Activated CD8-positive, alpha-beta memory T cell treated with anti-CD3 and anti-CD28 coated beads for 36 hours (primary cell): ENCODE measurements around the gene PCDHB15. TPM values are rescaled to one million over a fixed set of nuclear protein-coding genes. Genes with fewer than 3 reads are reported as not detected.
"Not testable (repeated sequence)": the region's sequence is repeated elsewhere in the genome, so short reads cannot be mapped to it uniquely, and the experiment has no call there.

Source experiments
- CTCF ChIA-PET: fragments of 350-600 bp; sonication (Branson Sonifier 250); formaldehyde crosslinking; loops from one replicate; lab custom pipeline; 2021; ENCODE audit warnings: antibody characterized with exemption; lab: Charles Lee
- POLR2A ChIA-PET: fragments of 350-600 bp; sonication (Branson Sonifier 250); formaldehyde crosslinking; loops from one replicate; lab custom pipeline; 2021; ENCODE audit warnings: antibody characterized with exemption; lab: Charles Lee
- total RNA-seq, 2 experiments: library from RNA; stranded (reverse); gene quantifications; one replicate each; pipeline ENCODE4 v1.2.3, GENCODE V29; 2021

PCDHB15 gene
- total RNA-seq, result not detected

DNA sequence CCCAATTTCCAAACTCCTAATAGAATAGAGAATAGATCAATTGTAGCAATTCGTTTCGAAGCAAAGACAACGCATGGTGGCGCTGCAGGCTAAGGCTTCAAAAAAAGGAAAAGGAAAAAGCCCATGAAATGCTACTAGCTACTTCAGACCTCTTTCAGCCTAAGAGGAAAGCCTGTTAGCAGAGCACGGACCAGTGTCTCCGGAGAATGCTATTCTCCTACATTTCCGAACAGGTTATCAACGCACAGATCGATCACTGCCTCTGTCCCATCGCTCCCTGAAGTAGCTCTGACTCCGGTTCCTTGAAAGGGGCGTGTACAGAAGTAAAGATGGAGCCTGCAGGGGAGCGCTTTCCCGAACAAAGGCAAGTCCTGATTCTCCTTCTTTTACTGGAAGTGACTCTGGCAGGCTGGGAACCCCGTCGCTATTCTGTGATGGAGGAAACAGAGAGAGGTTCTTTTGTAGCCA, at the start of gene PCDHB15:
Gene PCDHB15 (plus strand): TSS at position 146 of the 468 bp plus-strand sequence. CDS start 184 bp downstream, at position 330.
- CTCF ChIA-PET, result interaction anchor here (1.3 kb wide), 1 partner anchor 319 kb away, joined by 5 read pairs; no protein-coding TSS in a partner anchor
- POLR2A ChIA-PET, result no interaction called here

DNA sequence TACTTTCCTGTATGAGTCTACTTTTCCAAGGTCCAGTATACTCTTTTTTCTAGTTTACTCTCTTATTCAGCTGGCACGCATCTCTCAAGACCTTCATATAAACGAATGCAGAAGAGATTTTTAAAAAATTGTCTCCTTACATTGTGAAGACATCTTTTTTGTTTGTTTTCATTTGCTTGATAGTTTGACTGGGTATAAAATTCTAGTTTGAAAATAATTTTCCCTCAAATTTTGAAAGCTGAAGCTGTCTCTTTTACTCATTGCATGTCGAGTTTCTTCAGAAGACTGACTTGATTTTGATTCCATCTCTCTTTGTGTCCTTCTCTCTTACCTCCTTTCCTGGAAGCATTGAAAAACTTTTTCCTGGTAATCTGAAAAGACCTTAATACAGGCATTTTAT, 48.8 kb upstream of the PCDHB15 start:
- POLR2A ChIA-PET, result no interaction called here
- CTCF ChIA-PET, result no interaction called here

DNA sequence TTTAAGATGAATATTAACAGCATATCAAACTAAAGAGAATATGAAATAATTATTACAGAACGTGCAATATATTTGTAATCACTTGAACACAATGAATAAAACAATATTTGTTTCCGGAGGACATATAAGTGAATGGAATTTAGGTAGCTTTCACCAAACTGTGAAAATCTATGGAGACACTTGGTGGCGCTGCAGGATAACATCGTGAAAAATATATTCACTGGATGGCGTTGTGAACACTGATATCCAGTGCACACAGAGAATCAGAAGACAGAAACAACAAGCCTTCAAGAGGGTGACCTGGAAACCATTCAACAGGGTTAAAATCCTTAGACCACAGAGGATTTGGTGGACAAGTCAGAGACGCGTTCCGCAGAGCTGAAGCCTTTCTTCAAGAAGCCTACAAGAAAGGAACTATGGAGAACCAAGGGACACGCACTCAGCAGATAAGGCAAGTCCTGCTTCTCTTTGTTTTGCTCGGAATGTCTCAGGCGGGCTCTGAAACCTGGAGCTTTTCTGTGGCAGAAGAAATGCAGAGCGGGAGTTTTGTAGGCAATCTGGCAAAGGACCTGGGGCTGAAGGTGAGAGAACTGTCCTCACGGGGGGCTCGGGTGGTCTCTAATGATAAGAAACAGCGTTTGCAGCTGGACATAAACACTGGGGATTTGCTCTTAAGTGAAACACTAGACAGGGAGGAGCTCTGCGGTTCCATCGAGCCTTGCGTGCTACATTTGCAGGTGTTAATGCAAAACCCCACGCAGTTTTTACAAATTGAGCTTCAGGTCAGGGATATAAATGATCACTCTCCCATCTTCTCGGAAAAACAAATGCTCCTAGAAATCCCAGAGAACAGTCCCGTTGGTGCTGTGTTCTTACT, 45.6 kb upstream of the PCDHB15 start, which contains the start of gene PCDHB11:
Gene PCDHB11 (plus strand): TSS at position 269 of the 877 bp plus-strand sequence. CDS start 148 bp downstream, at position 417.
- CTCF ChIA-PET, result no interaction called here
- POLR2A ChIA-PET, result no interaction called here

DNA sequence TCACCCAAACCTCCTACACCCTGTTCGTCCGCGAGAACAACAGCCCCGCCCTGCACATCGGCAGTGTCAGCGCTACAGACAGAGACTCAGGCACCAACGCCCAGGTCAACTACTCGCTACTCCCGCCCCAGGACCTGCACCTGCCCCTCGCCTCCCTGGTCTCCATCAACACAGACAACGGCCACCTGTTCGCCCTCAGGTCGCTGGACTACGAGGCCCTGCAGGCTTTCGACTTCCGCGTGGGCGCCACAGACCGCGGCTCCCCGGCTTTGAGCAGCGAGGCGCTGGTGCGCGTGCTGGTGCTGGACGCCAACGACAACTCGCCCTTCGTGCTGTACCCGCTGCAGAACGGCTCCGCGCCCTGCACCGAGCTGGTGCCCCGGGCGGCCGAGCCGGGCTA, 44.1 kb upstream of the PCDHB15 start:
- POLR2A ChIA-PET, CTCF ChIA-PET: not testable (repeated sequence)

DNA sequence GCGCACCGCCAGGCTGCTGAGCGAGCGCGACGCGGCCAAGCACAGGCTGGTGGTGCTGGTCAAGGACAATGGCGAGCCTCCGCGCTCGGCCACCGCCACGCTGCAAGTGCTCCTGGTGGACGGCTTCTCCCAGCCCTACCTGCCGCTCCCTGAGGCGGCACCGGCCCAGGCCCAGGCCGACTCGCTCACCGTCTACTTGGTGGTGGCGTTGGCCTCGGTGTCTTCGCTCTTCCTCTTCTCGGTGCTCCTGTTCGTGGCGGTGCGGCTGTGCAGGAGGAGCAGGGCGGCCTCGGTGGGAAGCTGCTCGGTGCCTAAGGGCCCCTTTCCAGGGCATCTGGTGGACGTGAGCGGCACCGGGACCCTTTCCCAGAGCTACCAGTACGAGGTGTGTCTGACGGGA, 43.5 kb upstream of the PCDHB15 start:
- POLR2A ChIA-PET, result not testable (repeated sequence)
- CTCF ChIA-PET, result interaction anchor here (0.7 kb wide), 1 partner anchor 357 kb away, joined by 3 read pairs; no protein-coding TSS in a partner anchor

DNA sequence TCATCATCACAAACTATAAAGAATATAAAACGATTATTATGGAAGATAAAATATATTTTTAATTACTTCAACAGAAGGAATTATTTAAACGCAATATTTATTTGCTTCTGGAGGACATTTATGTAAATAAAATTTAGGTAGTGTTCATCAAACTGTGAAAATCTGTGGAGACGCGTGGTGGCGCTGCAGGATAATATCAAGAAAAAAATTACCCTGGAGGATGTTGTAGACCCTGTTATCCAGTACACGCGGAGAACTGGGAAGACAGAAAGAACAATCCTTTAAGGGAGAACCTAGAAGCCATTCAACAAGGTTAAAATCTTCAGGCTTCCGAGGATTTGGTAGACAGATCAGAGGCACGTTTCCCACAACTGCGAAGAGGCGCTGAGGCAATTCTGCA, 36.7 kb upstream of the PCDHB15 start, which contains the start of gene PCDHB12:
Gene PCDHB12 (plus strand): TSS at position 242 of the 400 bp plus-strand sequence. CDS start 189 bp downstream, outside the sequence.
- POLR2A ChIA-PET, result no interaction called here
- CTCF ChIA-PET, result interaction anchor here (0.9 to 1.1 kb wide), 2 partner anchors 143 to 349 kb away, joined by 3 to 4 read pairs; no protein-coding TSS in a partner anchor

DNA sequence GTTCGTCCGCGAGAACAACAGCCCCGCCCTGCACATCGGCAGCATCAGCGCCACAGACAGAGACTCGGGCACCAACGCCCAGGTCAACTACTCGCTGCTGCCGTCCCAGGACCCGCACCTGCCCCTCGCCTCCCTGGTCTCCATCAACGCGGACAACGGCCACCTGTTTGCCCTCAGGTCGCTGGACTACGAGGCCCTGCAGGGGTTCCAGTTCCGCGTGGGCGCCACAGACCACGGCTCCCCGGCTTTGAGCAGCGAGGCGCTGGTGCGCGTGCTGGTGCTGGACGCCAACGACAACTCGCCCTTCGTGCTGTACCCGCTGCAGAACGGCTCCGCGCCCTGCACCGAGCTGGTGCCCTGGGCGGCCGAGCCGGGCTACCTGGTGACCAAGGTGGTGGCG, 34.9 kb upstream of the PCDHB15 start:
- CTCF ChIA-PET, result not testable (repeated sequence)

DNA sequence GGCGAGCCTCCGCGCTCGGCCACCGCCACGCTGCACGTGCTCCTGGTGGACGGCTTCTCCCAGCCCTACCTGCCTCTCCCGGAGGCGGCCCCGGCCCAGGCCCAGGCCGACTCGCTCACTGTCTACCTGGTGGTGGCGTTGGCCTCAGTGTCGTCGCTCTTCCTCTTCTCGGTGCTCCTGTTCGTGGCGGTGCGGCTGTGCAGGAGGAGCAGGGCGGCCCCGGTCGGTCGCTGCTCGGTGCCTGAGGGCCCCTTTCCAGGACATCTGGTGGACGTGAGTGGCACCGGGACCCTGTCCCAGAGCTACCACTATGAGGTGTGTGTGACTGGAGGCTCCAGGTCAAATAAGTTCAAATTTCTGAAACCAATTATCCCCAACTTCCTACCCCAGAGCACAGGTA, 34.3 kb upstream of the PCDHB15 start:
- CTCF ChIA-PET, result not testable (repeated sequence)

More for the DNA sequence above, 34.9 kb upstream of the PCDHB15 start:
- POLR2A ChIA-PET, result not testable (repeated sequence)

DNA sequence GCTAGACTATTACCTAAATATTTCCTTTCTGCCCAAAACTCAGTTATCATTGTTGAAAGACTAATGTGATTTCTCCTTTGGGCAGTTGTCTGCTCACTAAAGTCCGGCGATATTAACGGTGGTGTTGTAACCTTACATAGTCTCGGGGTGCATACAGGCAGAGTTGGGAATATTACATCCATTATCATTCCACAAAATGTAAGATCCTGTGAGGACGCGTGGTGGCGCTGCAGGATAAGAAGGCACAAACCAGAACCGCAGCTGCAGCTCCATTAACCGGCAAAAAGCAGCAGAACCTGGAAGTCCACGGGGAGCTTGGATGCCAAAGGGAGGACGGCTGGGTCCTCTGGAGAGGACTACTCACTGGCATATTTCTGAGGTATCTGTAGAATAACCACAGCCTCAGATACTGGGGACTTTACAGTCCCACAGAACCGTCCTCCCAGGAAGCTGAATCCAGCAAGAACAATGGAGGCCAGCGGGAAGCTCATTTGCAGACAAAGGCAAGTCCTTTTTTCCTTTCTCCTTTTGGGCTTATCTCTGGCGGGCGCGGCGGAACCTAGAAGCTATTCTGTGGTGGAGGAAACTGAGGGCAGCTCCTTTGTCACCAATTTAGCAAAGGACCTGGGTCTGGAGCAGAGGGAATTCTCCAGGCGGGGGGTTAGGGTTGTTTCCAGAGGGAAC, 31.4 kb upstream of the PCDHB15 start, which contains the start of gene PCDHB13:
Gene PCDHB13 (plus strand): TSS at position 264 of the 684 bp plus-strand sequence. CDS start 205 bp downstream, at position 469.
- CTCF ChIA-PET, result not testable (repeated sequence)
- POLR2A ChIA-PET, result interaction anchor here (0.7 kb wide), 1 partner anchor 272 kb away, joined by 3 read pairs; no protein-coding TSS in a partner anchor

More for the DNA sequence above, 34.3 kb upstream of the PCDHB15 start:
- POLR2A ChIA-PET, result not testable (repeated sequence)

DNA sequence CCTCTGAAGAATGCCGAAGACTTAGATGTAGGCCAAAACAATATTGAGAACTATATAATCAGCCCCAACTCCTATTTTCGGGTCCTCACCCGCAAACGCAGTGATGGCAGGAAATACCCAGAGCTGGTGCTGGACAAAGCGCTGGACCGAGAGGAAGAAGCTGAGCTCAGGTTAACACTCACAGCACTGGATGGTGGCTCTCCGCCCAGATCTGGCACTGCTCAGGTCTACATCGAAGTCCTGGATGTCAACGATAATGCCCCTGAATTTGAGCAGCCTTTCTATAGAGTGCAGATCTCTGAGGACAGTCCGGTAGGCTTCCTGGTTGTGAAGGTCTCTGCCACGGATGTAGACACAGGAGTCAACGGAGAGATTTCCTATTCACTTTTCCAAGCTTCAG, 30.6 kb upstream of the PCDHB15 start:
- CTCF ChIA-PET, result not testable (repeated sequence)
- POLR2A ChIA-PET, result interaction anchor here (0.7 kb wide), 1 partner anchor 271 kb away, joined by 3 read pairs; no protein-coding TSS in a partner anchor

DNA sequence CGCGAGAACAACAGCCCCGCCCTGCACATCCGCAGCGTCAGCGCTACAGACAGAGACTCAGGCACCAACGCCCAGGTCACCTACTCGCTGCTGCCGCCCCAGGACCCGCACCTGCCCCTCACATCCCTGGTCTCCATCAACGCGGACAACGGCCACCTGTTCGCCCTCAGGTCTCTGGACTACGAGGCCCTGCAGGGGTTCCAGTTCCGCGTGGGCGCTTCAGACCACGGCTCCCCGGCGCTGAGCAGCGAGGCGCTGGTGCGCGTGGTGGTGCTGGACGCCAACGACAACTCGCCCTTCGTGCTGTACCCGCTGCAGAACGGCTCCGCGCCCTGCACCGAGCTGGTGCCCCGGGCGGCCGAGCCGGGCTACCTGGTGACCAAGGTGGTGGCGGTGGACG, 29.7 kb upstream of the PCDHB15 start:
- CTCF ChIA-PET, POLR2A ChIA-PET: not testable (repeated sequence)

DNA sequence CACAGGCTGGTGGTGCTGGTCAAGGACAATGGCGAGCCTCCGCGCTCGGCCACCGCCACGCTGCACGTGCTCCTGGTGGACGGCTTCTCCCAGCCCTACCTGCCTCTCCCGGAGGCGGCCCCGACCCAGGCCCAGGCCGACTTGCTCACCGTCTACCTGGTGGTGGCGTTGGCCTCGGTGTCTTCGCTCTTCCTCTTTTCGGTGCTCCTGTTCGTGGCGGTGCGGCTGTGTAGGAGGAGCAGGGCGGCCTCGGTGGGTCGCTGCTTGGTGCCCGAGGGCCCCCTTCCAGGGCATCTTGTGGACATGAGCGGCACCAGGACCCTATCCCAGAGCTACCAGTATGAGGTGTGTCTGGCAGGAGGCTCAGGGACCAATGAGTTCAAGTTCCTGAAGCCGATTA, 29.2 kb upstream of the PCDHB15 start:
- CTCF ChIA-PET, POLR2A ChIA-PET: not testable (repeated sequence)

DNA sequence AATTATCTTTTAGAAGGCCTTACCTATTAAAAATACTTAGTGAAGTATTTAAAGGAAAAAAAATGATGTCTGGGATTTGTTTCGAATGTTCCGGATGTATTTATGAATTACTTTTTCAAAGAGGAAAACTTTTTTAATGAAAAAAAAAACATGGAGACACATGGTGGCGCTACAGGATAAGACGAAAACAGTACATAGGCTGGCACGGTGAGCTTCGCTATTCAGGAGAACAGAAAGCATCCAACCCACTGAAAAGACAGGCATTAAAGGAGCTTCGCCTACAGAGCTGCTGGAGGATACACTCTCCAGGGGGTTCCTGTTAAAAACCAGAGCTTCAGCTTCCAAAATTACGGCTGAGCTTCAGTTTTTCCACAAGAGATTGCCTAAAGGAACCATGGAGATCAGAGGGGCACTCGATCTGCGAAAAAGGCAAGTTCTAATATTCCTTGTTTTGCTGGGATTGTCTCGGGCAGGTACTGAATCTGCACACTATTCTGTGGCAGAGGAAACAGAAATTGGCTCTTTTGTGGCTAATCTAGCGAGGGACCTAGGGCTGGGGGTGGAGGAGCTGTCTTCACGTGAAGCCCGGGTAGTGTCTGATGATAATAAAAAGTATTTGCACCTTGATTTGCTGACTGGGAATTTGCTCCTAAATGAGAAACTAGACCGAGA, 21.9 kb upstream of the PCDHB15 start, which contains the start of gene PCDHB14:
Gene PCDHB14 (plus strand): TSS at position 232 of the 672 bp plus-strand sequence. CDS start 163 bp downstream, at position 395.
- CTCF ChIA-PET, result no interaction called here
- POLR2A ChIA-PET, result no interaction called here

DNA sequence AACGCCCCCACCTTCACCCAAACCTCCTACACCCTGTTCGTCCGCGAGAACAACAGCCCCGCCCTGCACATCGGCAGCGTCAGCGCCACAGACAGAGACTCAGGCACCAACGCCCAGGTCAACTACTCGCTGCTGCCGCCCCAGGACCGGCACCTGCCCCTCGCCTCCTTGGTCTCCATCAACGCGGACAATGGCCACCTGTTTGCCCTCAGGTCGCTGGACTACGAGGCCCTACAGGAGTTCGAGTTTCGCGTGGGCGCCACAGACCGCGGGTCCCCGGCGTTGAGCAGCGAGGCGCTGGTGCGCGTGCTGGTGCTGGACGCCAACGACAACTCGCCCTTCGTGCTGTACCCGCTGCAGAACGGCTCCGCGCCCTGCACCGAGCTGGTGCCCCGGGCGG, 20.4 kb upstream of the PCDHB15 start:
- POLR2A ChIA-PET, result not testable (repeated sequence)

DNA sequence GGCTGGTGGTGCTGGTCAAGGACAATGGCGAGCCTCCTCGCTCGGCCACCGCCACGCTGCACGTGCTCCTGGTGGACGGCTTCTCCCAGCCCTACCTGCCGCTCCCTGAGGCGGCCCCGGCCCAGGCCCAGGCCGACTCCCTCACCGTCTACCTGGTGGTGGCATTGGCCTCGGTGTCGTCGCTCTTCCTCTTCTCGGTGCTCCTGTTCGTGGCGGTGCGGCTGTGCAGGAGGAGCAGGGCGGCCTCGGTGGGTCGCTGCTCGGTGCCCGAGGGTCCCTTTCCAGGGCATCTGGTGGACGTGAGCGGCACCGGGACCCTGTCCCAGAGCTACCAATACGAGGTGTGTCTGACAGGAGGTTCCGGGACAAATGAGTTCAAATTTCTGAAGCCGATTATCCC, 19.8 kb upstream of the PCDHB15 start:
- POLR2A ChIA-PET, CTCF ChIA-PET: not testable (repeated sequence)

More for the DNA sequence above, 20.4 kb upstream of the PCDHB15 start:
- CTCF ChIA-PET, result not testable (repeated sequence)

DNA sequence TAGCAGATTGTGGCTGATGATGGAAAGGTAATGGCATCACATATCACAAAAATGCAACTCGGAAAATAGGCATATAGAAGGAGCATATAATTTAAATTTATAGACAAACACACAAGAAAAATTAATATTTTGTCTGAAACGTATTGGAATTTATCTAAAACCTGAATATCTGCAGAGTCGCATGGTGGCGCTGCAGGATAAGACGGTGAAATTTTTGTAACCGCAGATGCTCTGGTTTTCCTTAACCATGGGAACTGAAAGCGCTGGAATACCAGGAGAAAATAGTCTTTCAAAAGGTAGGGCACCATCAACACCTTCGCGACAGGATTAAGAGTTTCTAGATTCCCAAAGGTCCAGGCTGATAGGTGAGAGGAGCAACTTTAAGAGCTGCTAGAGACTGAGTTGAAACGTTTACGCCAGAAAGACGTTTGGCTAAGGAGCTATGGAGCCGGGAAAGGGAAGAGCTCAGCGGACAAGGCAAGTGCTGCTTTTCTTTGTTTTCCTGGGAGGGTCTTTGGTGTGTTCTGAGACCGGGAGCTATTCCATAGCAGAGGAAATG, 11.0 kb upstream of the PCDHB15 start:
- POLR2A ChIA-PET, result no interaction called here
- CTCF ChIA-PET, result interaction anchor here (0.5 kb wide), 1 partner anchor 148 kb away, joined by 3 read pairs; no protein-coding TSS in a partner anchor

DNA sequence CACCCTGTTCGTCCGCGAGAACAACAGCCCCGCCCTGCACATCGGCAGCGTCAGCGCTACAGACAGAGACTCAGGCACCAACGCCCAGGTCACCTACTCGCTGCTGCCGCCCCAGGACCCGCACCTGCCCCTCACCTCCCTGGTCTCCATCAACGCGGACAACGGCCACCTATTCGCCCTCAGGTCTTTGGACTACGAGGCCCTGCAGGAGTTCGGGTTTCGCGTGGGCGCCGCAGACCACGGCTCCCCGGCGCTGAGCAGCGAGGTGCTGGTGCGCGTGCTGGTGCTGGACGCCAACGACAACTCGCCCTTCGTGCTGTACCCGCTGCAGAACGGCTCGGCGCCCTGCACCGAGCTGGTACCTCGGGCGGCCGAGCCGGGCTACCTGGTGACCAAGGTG, 9.3 kb upstream of the PCDHB15 start:
- CTCF ChIA-PET, POLR2A ChIA-PET: not testable (repeated sequence)

DNA sequence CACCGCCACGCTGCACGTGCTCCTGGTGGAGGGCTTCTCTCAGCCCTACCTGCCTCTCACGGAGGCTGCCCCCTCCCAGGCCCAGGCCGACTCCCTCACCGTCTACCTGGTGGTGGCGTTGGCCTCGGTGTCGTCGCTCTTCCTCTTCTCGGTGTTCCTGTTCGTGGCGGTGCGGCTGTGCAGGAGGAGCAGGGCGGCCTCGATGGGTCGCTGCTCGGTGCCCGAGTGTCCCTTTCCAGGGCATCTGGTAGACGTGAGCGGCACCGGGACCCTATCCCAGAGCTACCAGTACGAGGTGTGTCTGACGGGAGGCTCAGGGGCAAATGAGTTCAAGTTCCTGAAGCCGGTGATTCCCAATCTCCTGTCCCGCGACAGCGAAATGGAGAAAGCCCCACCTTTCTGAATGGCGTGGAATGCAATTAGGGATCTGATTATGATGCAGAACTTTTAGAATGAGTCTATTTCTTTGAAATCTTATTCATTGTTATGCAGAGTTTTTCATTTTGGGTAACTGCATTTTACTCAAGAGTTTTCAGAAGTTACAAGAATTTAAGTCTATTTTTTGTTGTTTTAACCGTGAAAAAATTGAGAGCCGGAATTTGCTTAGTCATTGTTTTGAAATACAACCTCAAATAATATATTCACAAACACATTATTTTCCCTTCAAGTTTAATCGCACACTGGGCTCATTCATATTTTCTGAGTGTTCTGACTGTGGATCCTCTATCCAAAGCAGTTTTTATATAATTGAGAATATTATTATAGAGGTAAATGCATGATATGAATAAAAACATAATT, 8.5 kb upstream of the PCDHB15 start:
- ChIA-PET CTCF (no interaction called here), POLR2A (no interaction called here)
